Fibroblast of pulmonary artery (primary cell): ENCODE results near the gene CDH19.

ENCODE experiments used
- DNase-seq: peaks from one replicate; pipeline ENCODE4 v3.0.0-alpha.2; 2010; ENCODE audit warnings: low read depth
- H3K4me3 ChIP-seq: replicated peaks from 2 replicates; pipeline ENCODE4 v1.5.1; 2011; ENCODE audit warnings: low read depth, mild to moderate bottlenecking, control low read depth, low read length, moderate library complexity
- TF ChIP-seq, protein P1 (sequence below): IDR thresholded peaks from 2 replicates; pipeline ENCODE4 v1.5.1; 2011; ENCODE audit warnings: mild to moderate bottlenecking, control low read depth, low read length, inconsistent platforms; ENCODE audit errors: missing control alignments

The CDH19 gene

DNA sequence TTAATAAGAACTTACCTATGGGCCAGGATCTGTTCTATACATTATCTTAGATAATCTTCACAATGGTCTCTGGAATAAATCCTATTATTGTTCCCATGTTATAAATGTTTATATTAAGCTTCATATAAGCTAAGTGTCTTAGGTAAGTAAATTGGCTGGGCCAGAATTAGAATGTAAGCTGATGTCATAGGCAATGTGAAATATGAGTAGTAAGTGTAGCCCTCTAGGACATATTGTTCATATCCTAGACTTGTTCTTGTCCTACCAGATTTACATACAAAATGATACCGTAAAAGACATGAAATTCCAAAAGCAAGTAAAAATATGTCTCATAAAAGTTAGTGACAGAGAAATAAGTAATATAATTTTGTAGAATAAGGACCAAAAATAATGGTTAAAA is 89.9 kb downstream of the CDH19 start:
- no peak for DNase-seq
- no peak overlapping the region for H3K4me3 ChIP-seq
- TF ChIP-seq, protein P1, sequence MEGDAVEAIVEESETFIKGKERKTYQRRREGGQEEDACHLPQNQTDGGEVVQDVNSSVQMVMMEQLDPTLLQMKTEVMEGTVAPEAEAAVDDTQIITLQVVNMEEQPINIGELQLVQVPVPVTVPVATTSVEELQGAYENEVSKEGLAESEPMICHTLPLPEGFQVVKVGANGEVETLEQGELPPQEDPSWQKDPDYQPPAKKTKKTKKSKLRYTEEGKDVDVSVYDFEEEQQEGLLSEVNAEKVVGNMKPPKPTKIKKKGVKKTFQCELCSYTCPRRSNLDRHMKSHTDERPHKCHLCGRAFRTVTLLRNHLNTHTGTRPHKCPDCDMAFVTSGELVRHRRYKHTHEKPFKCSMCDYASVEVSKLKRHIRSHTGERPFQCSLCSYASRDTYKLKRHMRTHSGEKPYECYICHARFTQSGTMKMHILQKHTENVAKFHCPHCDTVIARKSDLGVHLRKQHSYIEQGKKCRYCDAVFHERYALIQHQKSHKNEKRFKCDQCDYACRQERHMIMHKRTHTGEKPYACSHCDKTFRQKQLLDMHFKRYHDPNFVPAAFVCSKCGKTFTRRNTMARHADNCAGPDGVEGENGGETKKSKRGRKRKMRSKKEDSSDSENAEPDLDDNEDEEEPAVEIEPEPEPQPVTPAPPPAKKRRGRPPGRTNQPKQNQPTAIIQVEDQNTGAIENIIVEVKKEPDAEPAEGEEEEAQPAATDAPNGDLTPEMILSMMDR, result no peak

DNA sequence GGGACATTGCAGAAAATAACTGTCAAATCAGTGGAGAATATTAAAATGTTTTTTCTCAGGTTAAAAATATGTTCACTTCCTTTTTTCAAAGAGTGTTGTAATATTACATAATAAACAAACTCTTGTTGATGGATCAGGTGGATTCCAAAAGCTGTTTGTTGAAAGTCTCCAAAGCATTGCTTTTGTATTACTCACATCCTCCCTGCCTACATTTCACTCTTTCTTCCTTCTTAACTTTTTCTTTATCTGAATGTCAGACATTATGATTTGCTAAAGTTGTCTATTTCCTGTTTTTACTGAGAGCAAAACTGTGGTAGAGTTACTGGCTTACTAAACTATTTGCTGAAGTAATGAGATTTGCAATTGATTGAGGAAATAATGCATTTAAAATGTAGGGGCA is 92.1 kb downstream of the CDH19 start:
- H3K4me3 ChIP-seq, result no peak overlapping the region
- TF ChIP-seq, protein P1, result no peak
- peak; percentile 43 for DNase-seq

DNA sequence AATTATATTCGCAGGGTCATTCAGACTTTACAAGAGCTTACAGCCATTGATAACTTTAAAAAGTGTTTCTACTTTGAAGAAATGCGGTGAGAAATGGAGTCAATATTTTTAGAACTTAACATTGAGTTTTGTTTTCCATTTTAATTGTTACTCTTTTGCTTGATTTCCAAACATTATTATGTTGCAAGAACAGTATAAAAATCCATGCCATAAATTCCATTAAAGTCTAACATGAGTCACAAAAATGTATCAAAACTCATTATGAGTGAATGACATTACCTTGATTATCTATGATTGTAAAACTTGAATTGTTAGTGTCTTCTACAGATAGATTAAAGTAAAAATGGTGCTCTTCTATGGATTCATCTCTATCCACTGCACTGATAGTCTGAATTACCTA is 92.6 kb downstream of the CDH19 start:
- DNase-seq, result no peak
- TF ChIP-seq, protein P1, result no peak
- no peak overlapping the region for H3K4me3 ChIP-seq

DNA sequence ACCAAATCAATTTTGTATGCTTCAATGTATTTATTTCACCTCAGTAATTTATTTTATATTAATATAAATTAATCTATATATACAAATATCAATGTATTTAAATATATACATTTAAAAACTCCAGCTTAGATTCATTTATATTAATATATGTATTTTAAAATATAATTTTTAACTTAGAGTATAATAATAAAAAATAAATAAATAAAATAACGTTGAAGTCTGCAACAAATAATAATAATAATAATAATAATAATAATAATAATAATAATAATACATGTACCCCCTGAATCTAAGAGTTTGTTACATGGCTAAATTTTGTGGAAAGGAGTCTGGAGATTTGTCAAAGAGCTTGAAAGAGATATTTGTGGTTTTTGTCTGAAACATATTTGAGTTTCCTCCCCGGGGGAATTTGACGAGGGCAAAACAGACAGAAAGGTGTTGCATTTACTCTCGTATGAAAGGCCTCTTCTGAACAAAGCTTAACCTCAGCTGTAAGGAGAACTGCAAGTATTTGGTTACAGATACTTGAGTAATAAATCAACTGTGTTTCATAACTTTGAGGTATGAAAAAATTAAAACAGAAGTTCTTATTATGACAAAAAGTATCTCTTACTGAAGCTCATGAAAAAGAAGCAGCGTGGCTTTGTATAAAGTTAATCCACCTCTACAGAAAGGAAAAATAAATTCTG is 93.4 kb downstream of the CDH19 start:
- TF ChIP-seq, protein P1, result no peak
- no peak overlapping the region for H3K4me3 ChIP-seq

DNA sequence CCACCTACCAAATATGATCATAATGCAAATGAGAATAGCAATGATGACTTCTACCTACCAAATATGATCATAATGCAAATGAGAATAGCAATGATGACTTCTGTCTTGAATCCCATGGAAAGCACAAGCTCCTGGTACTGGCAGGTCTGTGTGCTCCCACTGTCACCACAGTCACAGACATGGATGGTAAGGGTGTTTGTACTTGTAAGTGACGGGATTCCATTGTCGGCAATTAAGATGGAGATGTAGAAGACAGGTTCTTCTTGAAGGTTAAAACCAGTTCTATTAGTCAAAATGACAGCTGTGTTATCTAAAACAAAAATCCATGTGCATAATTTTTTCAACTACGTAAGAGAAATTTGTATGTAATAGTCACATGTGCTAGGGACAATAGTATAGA is 95.0 kb downstream of the CDH19 start:
- no peak for DNase-seq
- TF ChIP-seq, protein P1, result no peak

More for the DNA sequence above, 93.4 kb downstream of the CDH19 start:
- peak; percentile 1 for DNase-seq

DNA sequence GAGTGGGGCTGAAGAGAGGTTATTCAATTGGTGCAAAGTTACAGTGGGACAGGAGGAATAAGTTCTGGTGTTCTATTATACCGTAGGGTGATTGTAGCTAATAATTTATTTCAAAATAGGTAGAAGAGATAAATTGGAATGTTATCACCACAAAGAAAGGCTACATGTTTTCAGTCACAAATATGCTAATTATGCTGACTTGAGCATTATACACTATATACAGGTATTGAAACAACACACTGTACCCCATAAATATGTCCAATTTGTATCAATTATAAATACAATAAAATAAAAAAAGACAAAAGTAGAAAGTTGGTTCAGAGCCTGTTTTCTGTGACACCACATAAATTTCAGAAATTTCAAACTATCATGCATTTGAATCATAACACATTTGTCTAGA is 97.7 kb downstream of the CDH19 start:
- TF ChIP-seq, protein P1, result no peak
- no peak for DNase-seq
- no peak overlapping the region for H3K4me3 ChIP-seq

More for the DNA sequence above, 95.0 kb downstream of the CDH19 start:
- no peak overlapping the region for H3K4me3 ChIP-seq

DNA sequence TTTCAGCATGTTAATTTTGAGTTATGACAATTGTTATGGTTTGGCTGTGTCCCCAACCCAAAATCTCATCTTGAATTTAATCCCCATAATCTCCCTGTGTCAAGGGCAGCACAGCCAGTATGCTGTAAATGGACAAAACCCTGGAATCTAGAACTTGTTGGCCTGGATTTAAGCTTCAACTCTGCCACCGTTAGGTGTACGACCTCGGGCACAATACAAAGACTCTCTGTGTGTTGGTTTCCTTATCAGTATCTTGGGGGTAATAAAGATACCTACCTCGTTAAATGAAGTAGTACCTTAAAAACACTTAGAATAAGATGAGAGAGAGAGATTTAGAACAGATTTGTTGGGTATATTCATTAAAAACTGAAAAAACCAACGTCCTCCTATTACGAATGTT is 106.5 kb downstream of the CDH19 start:
- no peak overlapping the region for H3K4me3 ChIP-seq
- no peak for DNase-seq
- TF ChIP-seq, protein P1, result no peak
